Peyer's patch (tissue), 4 donors: Measurements from ENCODE around the gene ZMYND12.
"Not testable (repeated sequence)": the region's sequence is repeated elsewhere in the genome, so short reads cannot be mapped to it uniquely, and the experiment has no call there.

Experiments used
- CTCF ChIP-seq, 6 experiments: fragments of 450-650 bp in 4 of 6; fragments of 200-600 bp in 2 of 6; sonication (generic) in 1 of 6; IDR thresholded peaks; one replicate each; pipeline ENCODE4 v1.5.1; 2017 to 2019; ENCODE audit warnings: antibody characterized with exemption in 6 of 6, mild to moderate bottlenecking in 3 of 6, moderate library complexity in 1 of 6
- POLR2A ChIP-seq, 2 donors: fragments of 450-650 bp; IDR thresholded peaks; one replicate each; pipeline ENCODE4 v1.5.1; 2017; ENCODE audit warnings: antibody characterized with exemption in 2 of 2, mild to moderate bottlenecking in 2 of 2, moderate library complexity in 2 of 2

GRCh38 chr1:42477354-42477753, 21.5 kb upstream of the ZMYND12 start:
- not testable (repeated sequence) for TF ChIP-seq CTCF, POLR2A (IDR thresholded peaks at IDR 0.05)
